ENCODE measurements around the gene ARCN1.

ARCN1 gene

DNA sequence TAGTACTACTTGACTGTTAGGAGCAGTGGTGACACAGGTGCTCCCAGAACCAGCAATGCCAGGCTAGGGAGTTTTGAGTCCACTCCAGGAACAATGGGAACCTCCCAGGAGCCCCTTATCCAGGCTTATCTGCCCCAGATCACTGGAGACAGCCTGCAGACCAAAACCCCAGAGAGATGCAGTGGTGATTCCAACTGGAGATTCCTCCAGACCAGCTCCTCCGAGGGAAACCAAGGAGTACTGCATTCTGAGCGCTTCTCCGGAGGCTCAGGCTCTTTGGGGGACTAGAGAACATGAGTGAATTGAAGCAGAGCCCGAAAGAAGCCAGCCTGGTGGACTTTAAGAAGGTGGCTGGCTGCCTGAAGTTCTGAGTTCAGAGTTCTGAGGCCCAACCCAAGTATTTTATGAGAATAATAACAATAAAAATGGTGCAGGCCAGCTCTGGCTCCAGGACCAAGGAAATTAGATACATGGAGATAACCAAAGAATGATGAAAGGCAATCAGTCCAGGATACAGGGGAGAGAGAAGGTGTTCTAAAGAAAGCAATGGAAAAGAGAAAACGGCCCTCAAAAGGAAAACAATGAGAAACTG is 42.5 kb upstream of the ARCN1 start:
- TF ChIP-seq, protein P1, sequence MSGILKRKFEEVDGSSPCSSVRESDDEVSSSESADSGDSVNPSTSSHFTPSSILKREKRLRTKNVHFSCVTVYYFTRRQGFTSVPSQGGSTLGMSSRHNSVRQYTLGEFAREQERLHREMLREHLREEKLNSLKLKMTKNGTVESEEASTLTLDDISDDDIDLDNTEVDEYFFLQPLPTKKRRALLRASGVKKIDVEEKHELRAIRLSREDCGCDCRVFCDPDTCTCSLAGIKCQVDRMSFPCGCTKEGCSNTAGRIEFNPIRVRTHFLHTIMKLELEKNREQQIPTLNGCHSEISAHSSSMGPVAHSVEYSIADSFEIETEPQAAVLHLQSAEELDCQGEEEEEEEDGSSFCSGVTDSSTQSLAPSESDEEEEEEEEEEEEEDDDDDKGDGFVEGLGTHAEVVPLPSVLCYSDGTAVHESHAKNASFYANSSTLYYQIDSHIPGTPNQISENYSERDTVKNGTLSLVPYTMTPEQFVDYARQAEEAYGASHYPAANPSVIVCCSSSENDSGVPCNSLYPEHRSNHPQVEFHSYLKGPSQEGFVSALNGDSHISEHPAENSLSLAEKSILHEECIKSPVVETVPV (CRISPR knock-in tag; IDR thresholded peaks at IDR 0.05) = no peak
- TF ChIP-seq PPARA (CRISPR knock-in tag; IDR thresholded peaks at IDR 0.05; ENCODE audit: borderline replicate concordance) (no peak), TCF4 (CRISPR knock-in tag; IDR thresholded peaks at IDR 0.05; ENCODE audit: borderline replicate concordance) (no peak), SNAI2 (CRISPR knock-in tag; IDR thresholded peaks at IDR 0.05) (no peak), ISL1 (CRISPR knock-in tag; IDR thresholded peaks at IDR 0.05) (no peak), ESRRG (CRISPR knock-in tag; IDR thresholded peaks at IDR 0.05) (no peak), ARNTL (CRISPR knock-in tag; IDR thresholded peaks at IDR 0.05; ENCODE audit: borderline replicate concordance, low read depth) (no peak), ZNF70 (CRISPR knock-in tag; IDR thresholded peaks at IDR 0.05) (no peak), TOX (CRISPR knock-in tag; IDR thresholded peaks at IDR 0.05; ENCODE audit: borderline replicate concordance) (no peak), ZC3H10 (CRISPR knock-in tag; IDR thresholded peaks at IDR 0.05) (no peak)
- TF ChIP-seq, protein P2, sequence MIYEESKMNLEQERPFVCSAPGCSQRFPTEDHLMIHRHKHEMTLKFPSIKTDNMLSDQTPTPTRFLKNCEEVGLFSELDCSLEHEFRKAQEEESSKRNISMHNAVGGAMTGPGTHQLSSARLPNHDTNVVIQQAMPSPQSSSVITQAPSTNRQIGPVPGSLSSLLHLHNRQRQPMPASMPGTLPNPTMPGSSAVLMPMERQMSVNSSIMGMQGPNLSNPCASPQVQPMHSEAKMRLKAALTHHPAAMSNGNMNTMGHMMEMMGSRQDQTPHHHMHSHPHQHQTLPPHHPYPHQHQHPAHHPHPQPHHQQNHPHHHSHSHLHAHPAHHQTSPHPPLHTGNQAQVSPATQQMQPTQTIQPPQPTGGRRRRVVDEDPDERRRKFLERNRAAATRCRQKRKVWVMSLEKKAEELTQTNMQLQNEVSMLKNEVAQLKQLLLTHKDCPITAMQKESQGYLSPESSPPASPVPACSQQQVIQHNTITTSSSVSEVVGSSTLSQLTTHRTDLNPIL (CRISPR knock-in tag; IDR thresholded peaks at IDR 0.05; ENCODE audit: low read depth) = no peak
- TF ChIP-seq, protein P3, sequence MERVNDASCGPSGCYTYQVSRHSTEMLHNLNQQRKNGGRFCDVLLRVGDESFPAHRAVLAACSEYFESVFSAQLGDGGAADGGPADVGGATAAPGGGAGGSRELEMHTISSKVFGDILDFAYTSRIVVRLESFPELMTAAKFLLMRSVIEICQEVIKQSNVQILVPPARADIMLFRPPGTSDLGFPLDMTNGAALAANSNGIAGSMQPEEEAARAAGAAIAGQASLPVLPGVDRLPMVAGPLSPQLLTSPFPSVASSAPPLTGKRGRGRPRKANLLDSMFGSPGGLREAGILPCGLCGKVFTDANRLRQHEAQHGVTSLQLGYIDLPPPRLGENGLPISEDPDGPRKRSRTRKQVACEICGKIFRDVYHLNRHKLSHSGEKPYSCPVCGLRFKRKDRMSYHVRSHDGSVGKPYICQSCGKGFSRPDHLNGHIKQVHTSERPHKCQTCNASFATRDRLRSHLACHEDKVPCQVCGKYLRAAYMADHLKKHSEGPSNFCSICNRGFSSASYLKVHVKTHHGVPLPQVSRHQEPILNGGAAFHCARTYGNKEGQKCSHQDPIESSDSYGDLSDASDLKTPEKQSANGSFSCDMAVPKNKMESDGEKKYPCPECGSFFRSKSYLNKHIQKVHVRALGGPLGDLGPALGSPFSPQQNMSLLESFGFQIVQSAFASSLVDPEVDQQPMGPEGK (CRISPR knock-in tag; IDR thresholded peaks at IDR 0.05; ENCODE audit: borderline replicate concordance) = no peak
- TF ChIP-seq, protein P4, sequence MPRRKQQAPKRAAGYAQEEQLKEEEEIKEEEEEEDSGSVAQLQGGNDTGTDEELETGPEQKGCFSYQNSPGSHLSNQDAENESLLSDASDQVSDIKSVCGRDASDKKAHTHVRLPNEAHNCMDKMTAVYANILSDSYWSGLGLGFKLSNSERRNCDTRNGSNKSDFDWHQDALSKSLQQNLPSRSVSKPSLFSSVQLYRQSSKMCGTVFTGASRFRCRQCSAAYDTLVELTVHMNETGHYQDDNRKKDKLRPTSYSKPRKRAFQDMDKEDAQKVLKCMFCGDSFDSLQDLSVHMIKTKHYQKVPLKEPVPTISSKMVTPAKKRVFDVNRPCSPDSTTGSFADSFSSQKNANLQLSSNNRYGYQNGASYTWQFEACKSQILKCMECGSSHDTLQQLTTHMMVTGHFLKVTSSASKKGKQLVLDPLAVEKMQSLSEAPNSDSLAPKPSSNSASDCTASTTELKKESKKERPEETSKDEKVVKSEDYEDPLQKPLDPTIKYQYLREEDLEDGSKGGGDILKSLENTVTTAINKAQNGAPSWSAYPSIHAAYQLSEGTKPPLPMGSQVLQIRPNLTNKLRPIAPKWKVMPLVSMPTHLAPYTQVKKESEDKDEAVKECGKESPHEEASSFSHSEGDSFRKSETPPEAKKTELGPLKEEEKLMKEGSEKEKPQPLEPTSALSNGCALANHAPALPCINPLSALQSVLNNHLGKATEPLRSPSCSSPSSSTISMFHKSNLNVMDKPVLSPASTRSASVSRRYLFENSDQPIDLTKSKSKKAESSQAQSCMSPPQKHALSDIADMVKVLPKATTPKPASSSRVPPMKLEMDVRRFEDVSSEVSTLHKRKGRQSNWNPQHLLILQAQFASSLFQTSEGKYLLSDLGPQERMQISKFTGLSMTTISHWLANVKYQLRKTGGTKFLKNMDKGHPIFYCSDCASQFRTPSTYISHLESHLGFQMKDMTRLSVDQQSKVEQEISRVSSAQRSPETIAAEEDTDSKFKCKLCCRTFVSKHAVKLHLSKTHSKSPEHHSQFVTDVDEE (CRISPR knock-in tag; IDR thresholded peaks at IDR 0.05) = no peak
- TF ChIP-seq, protein P5, sequence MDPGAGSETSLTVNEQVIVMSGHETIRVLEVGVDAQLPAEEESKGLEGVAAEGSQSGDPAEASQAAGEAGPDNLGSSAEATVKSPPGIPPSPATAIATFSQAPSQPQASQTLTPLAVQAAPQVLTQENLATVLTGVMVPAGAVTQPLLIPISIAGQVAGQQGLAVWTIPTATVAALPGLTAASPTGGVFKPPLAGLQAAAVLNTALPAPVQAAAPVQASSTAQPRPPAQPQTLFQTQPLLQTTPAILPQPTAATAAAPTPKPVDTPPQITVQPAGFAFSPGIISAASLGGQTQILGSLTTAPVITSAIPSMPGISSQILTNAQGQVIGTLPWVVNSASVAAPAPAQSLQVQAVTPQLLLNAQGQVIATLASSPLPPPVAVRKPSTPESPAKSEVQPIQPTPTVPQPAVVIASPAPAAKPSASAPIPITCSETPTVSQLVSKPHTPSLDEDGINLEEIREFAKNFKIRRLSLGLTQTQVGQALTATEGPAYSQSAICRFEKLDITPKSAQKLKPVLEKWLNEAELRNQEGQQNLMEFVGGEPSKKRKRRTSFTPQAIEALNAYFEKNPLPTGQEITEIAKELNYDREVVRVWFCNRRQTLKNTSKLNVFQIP (CRISPR knock-in tag; IDR thresholded peaks at IDR 0.05; ENCODE audit: borderline replicate concordance, low read depth) = no peak
- ATAC-seq = no peak

DNA sequence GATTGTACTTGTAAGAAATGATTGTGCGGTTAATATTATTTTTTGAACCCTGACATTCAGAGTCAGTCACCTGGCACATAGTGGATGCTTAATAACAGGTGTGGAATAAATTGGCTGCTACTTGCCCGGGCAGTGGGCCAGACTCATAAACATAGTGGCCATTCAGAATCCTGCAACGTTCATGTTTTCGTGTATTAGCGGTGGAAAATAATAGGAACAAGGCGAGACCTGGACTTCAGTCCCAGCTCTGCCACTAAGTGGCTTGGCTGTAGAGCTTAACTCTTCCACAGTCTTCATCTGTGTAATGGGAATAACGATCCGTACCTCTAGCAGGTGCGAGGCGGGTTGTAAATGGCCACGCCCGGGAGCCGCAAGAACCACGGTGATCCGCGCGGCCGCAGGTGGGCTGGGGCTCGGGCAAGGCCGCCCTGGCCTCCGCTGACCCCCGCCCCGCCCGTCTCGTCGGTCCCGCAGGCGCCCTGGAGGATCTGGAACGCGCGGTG is 42.0 kb upstream of the ARCN1 start:
- ATAC-seq = peak; percentile 8
- TF ChIP-seq CSDC2 (CRISPR knock-in tag; IDR thresholded peaks at IDR 0.05) (no peak), ZFP30 (CRISPR knock-in tag; IDR thresholded peaks at IDR 0.05) (no peak), GLIS3 (CRISPR knock-in tag; IDR thresholded peaks at IDR 0.05) (no peak), PPARA (CRISPR knock-in tag; IDR thresholded peaks at IDR 0.05; ENCODE audit: borderline replicate concordance) (no peak), RARB (CRISPR knock-in tag; IDR thresholded peaks at IDR 0.05) (no peak), OSR1 (CRISPR knock-in tag; IDR thresholded peaks at IDR 0.05) (no peak), ISL1 (CRISPR knock-in tag; IDR thresholded peaks at IDR 0.05) (no peak), ZNF8 (CRISPR knock-in tag; IDR thresholded peaks at IDR 0.05) (no peak), BACH2 (CRISPR knock-in tag; IDR thresholded peaks at IDR 0.05; ENCODE audit: borderline replicate concordance) (no peak), ARNTL (CRISPR knock-in tag; IDR thresholded peaks at IDR 0.05; ENCODE audit: borderline replicate concordance, low read depth) (no peak), ZNF70 (CRISPR knock-in tag; IDR thresholded peaks at IDR 0.05) (no peak), ZNF565 (CRISPR knock-in tag; conservative IDR thresholded peaks at IDR 0.05; ENCODE audit: low read depth) (no peak), ZFP3 (CRISPR knock-in tag; IDR thresholded peaks at IDR 0.05) (no peak)
- TF ChIP-seq, protein P3 (CRISPR knock-in tag; IDR thresholded peaks at IDR 0.05; ENCODE audit: borderline replicate concordance) = no peak
- TF ChIP-seq, protein P2 (CRISPR knock-in tag; IDR thresholded peaks at IDR 0.05; ENCODE audit: low read depth) = no peak
- TF ChIP-seq, protein P1 (CRISPR knock-in tag; IDR thresholded peaks at IDR 0.05) = no peak
- TF ChIP-seq, protein P5 (CRISPR knock-in tag; IDR thresholded peaks at IDR 0.05; ENCODE audit: borderline replicate concordance, low read depth) = no peak
